ENCODE data around the gene ZCCHC8.

DNA sequence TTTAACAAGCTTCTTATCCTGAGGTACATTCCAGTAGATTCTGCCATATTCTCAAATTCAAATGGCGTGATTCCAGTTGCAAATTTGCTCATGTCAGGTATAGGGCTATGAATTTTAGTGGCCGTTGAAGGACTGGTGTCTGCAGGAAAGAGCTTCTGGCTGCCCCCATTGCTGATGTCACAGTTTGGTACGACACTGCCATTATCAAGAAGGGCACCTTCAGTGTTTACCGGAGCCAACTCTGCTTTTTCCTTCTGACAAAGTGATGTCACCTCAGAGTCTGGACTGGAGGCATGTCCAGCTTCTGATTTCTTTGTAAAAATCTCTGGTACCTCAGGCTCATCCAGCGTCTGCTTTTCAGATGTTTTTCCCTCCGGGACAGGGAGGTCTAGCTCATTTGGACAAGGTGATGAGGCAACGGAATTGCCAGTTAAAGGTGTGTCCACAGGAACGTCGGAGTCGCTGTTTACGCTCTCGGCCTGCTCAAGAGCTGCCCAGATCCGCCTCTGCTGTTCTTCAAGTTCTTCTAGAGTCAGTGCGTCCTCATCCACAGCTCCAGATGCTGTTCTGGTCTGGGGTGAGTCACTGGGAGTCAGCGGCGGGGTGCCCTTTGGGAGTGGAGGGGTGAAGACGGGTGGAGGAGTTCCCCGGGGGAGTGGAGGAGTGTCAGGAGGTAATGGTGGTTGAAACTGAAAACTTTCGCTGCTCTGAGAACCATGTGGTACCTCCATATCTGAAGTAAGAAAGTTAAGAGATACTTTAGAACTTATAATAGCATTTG, 27.0 kb downstream of the ZCCHC8 start:
- TF ChIP-seq, protein P1, sequence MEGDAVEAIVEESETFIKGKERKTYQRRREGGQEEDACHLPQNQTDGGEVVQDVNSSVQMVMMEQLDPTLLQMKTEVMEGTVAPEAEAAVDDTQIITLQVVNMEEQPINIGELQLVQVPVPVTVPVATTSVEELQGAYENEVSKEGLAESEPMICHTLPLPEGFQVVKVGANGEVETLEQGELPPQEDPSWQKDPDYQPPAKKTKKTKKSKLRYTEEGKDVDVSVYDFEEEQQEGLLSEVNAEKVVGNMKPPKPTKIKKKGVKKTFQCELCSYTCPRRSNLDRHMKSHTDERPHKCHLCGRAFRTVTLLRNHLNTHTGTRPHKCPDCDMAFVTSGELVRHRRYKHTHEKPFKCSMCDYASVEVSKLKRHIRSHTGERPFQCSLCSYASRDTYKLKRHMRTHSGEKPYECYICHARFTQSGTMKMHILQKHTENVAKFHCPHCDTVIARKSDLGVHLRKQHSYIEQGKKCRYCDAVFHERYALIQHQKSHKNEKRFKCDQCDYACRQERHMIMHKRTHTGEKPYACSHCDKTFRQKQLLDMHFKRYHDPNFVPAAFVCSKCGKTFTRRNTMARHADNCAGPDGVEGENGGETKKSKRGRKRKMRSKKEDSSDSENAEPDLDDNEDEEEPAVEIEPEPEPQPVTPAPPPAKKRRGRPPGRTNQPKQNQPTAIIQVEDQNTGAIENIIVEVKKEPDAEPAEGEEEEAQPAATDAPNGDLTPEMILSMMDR (IDR thresholded peaks at IDR 0.05 in 2 of 3, conservative IDR thresholded peaks at IDR 0.05 in 1 of 3; ENCODE audit: borderline replicate concordance in 1 of 3, insufficient read depth in 1 of 3, low read depth in 2 of 3, low read length in 2 of 3) = no peak
- TF ChIP-seq ZBTB33 (IDR thresholded peaks at IDR 0.05; ENCODE audit: extremely low read depth, insufficient replicate concordance, low read length) = no peak
- no peak for TF ChIP-seq EZH2 (IDR thresholded peaks at IDR 0.05)
- no peak for TF ChIP-seq ZNF274 (IDR thresholded peaks at IDR 0.05; ENCODE audit: low read depth, low read length)
- TF ChIP-seq POLR2A (IDR thresholded peaks at IDR 0.05; ENCODE audit: borderline replicate concordance, extremely low read depth, insufficient read depth, insufficient read length) = no peak
- TF ChIP-seq JUND (IDR thresholded peaks at IDR 0.05) = no peak
- TF ChIP-seq, protein P2, sequence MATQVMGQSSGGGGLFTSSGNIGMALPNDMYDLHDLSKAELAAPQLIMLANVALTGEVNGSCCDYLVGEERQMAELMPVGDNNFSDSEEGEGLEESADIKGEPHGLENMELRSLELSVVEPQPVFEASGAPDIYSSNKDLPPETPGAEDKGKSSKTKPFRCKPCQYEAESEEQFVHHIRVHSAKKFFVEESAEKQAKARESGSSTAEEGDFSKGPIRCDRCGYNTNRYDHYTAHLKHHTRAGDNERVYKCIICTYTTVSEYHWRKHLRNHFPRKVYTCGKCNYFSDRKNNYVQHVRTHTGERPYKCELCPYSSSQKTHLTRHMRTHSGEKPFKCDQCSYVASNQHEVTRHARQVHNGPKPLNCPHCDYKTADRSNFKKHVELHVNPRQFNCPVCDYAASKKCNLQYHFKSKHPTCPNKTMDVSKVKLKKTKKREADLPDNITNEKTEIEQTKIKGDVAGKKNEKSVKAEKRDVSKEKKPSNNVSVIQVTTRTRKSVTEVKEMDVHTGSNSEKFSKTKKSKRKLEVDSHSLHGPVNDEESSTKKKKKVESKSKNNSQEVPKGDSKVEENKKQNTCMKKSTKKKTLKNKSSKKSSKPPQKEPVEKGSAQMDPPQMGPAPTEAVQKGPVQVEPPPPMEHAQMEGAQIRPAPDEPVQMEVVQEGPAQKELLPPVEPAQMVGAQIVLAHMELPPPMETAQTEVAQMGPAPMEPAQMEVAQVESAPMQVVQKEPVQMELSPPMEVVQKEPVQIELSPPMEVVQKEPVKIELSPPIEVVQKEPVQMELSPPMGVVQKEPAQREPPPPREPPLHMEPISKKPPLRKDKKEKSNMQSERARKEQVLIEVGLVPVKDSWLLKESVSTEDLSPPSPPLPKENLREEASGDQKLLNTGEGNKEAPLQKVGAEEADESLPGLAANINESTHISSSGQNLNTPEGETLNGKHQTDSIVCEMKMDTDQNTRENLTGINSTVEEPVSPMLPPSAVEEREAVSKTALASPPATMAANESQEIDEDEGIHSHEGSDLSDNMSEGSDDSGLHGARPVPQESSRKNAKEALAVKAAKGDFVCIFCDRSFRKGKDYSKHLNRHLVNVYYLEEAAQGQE (IDR thresholded peaks at IDR 0.05; ENCODE audit: low read depth) = no peak
- no peak for TF ChIP-seq POLR2AphosphoS5 (IDR thresholded peaks at IDR 0.05; ENCODE audit: low read depth, low read length)
- TF ChIP-seq, protein P3, sequence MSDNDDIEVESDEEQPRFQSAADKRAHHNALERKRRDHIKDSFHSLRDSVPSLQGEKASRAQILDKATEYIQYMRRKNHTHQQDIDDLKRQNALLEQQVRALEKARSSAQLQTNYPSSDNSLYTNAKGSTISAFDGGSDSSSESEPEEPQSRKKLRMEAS (IDR thresholded peaks at IDR 0.05) = no peak

All from HCT116 (cell line).